Measurements from ENCODE around the gene DCP1A.

DCP1A gene

DNA sequence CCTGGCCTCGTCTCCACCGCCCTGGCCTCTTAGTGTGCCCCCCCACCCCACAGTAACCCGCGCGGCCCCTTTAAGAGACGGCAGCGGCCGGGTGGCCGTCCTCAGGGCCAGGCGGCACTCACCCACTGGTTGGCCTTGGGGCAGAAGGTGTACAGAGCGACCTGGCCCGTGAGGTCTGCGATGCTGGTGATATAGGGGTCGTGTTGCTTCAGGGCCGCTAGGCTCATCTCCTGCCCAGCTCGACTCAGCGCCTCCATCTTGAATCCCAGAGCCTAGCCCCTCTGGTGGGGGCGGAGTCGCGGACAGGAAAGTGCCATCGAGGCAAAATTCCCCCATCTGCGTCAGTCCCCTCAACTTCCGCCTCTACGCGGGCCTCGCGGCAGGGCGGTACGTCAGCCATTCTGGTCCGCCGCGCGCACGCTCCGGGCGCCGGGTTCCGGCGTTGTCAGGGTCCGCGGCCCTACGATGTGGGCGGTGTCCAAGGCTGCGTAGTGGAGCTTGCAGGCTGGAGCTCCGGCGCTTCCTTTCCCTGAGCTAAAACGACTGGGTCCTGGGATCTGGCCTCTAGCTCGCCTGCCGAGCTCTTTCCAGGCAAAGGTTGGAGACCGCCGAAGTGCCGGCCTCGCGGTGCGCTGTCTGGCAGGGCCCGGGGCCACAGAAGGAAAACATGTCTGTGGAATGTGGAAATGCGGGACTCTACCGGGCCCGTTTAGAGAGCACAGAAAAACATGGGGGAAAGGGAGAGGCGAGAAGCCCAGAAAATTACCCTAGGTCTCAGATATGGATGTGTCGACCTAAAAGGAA, at the start of gene DCP1A:
Gene DCP1A (minus strand): TSS at position 283 of the 804 bp plus-strand sequence. CDS start 26 bp downstream, at position 257.
- Histone ChIP-seq H3K36me3 (replicated peaks) (peaks cover 11% of the 10 kb centered on the region), H3K27ac (peak within 1 kb of the TSS; percentile 88), H3K27me3 (replicated peaks) (no peaks in the 10 kb centered on the region), H3K4me3 (ENCODE audit: low read depth, low read length) (peak within 1 kb of the TSS; percentile 98)
- peak; percentile 95 for DNase-seq
- TF ChIP-seq, protein P1, sequence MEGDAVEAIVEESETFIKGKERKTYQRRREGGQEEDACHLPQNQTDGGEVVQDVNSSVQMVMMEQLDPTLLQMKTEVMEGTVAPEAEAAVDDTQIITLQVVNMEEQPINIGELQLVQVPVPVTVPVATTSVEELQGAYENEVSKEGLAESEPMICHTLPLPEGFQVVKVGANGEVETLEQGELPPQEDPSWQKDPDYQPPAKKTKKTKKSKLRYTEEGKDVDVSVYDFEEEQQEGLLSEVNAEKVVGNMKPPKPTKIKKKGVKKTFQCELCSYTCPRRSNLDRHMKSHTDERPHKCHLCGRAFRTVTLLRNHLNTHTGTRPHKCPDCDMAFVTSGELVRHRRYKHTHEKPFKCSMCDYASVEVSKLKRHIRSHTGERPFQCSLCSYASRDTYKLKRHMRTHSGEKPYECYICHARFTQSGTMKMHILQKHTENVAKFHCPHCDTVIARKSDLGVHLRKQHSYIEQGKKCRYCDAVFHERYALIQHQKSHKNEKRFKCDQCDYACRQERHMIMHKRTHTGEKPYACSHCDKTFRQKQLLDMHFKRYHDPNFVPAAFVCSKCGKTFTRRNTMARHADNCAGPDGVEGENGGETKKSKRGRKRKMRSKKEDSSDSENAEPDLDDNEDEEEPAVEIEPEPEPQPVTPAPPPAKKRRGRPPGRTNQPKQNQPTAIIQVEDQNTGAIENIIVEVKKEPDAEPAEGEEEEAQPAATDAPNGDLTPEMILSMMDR (IDR thresholded peaks at IDR 0.05; ENCODE audit: low read depth, low read length, missing control alignments), result no peak
- in situ Hi-C loops (cut with HindIII; ENCODE audit: low pct_ligation_motif_present, low sequenced_read_pairs), result no loop called here

DNA sequence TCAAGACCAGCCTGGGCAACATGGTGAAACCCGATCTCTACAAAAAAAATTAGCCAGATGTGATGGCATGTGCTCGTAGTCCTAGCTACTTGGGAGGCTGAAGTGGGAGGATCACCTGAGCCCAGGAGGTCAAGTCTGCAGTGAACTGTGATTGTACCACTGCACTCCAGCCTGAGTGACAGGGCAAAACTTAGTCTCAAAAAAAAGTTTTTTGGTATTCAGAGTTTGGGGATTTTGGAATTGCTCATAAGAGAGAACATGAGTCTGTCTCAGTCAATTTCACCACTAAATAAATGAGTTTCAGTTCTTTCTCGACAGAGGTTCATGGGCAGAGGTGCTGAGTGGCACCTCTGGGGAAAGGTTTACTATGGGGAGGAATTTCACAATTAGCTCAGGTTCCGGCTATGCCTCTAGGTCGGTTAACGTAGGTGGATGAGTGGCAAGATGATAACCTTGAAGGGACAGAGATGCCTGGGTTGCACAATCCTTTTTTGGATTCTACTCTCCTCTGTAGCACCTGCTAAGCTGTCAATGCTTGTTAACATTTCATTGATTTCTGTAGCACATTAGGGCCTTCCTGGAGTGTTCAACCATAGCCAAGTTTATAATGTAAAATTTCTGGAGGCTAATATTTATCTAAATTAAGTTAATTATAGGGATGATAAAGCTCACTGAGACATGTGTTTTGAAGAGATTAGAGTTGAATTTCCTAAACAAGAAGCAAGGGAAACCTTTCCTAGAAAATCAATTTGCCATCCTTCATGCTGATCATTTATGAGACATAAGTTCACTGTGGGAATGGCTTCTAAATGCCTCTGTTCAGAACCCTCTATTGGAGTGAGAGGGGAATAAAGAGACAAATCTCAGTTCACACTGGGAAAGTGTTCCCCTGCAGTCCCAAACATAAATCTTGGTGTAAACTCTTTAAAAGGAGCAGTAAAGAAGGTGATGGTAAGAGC, 37.4 kb upstream of the DCP1A start:
- no peak overlapping the region for H3K4me3 ChIP-seq (ENCODE audit: low read depth, low read length)
- DNase-seq, result no peak
- no peaks in the 10 kb centered on the region for H3K36me3 ChIP-seq (replicated peaks)
- in situ Hi-C loops (cut with HindIII; ENCODE audit: low pct_ligation_motif_present, low sequenced_read_pairs), result no loop called here
- TF ChIP-seq, protein P1 (IDR thresholded peaks at IDR 0.05; ENCODE audit: low read depth, low read length, missing control alignments), result no peak
- H3K27ac ChIP-seq, result no peak overlapping the region
- H3K27me3 ChIP-seq (replicated peaks), result no peaks in the 10 kb centered on the region

DNA sequence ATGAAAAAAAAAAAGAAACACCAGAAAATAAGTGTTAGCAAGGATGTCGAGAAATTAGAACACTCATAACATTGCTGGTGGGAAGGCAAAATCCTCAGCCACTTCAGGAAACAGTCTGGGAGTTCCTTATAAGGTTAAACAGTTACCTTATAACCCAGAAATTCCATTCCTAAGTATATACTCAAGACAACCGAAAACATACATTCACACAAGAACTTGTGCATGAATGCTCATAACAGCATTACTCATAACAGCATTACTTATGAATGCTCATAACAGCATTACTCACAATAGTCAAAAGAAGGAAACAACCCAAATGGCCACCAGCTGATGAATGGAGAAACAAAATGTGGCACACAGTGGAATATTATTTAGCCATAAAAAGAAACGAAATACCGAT, 34.8 kb upstream of the DCP1A start:
- Histone ChIP-seq H3K4me3 (ENCODE audit: low read depth, low read length) (no peak overlapping the region), H3K36me3 (replicated peaks) (no peaks in the 10 kb centered on the region), H3K27me3 (replicated peaks) (no peaks in the 10 kb centered on the region), H3K27ac (peak overlapping the region; percentile 21)
- TF ChIP-seq, protein P1 (IDR thresholded peaks at IDR 0.05; ENCODE audit: low read depth, low read length, missing control alignments), result no peak
- in situ Hi-C loops (cut with HindIII; ENCODE audit: low pct_ligation_motif_present, low sequenced_read_pairs), result no loop called here
- peak; percentile 60 for DNase-seq

DNA sequence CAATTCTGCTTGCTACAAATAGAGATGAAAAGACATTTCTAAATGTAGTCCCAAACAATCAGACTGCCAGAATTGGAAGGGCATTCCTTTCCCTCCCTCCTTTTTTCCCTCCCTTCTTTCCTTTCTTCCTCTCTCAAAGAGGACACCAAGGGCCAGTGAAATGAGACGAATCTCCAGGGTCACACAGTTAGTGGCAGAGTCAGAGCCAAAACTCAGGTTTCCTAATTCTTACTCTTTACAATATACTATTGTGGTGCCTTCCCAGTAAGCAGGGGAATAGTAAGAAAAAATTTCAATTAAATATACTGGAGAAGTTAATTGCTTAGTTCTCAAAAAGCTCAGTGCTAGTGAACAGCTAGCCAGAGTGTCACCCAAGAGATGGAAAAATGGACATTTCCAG, 33.0 kb upstream of the DCP1A start:
- in situ Hi-C loops (cut with HindIII; ENCODE audit: low pct_ligation_motif_present, low sequenced_read_pairs), result no loop called here
- DNase-seq, result no peak
- TF ChIP-seq, protein P1 (IDR thresholded peaks at IDR 0.05; ENCODE audit: low read depth, low read length, missing control alignments), result no peak

DNA sequence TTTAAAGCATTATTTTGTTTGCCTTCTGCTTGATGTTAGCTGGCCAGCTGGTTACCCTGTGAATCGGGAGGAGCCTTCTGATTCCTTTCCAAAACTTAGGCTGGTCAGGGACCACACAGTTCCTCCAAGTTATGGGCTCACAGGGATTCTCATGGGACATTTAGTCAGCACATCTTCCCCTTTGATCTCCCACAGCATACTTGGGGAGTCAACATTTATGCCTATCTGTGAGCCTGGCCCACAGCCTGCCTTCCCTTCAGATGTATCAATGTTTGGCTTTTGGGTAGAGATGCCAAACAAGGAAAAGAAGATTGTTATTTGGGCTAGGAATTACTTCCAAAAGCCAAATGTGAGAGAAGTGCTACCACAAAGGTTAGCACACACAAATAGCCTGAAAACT, 32.6 kb upstream of the DCP1A start:
- in situ Hi-C loops (cut with HindIII; ENCODE audit: low pct_ligation_motif_present, low sequenced_read_pairs), result no loop called here
- Histone ChIP-seq H3K36me3 (replicated peaks) (no peaks in the 10 kb centered on the region), H3K4me3 (ENCODE audit: low read depth, low read length) (no peak overlapping the region), H3K27me3 (replicated peaks) (no peaks in the 10 kb centered on the region), H3K27ac (no peak overlapping the region)
- TF ChIP-seq, protein P1 (IDR thresholded peaks at IDR 0.05; ENCODE audit: low read depth, low read length, missing control alignments), result no peak
- no peak for DNase-seq

More for the DNA sequence above, 33.0 kb upstream of the DCP1A start:
- no peaks in the 10 kb centered on the region for H3K27me3 ChIP-seq (replicated peaks)
- H3K27ac ChIP-seq, result no peak overlapping the region
- H3K36me3 ChIP-seq (replicated peaks), result no peaks in the 10 kb centered on the region
- no peak overlapping the region for H3K4me3 ChIP-seq (ENCODE audit: low read depth, low read length)

Data from brain microvascular endothelial cell (primary cell).